ENCODE results near the gene SVOPL. TPM values are rescaled to one million over a fixed set of nuclear protein-coding genes. Genes with fewer than 3 reads are reported as not detected.

The SVOPL gene
- total RNA-seq, 2 donors from 2014 or later = not detected

DNA sequence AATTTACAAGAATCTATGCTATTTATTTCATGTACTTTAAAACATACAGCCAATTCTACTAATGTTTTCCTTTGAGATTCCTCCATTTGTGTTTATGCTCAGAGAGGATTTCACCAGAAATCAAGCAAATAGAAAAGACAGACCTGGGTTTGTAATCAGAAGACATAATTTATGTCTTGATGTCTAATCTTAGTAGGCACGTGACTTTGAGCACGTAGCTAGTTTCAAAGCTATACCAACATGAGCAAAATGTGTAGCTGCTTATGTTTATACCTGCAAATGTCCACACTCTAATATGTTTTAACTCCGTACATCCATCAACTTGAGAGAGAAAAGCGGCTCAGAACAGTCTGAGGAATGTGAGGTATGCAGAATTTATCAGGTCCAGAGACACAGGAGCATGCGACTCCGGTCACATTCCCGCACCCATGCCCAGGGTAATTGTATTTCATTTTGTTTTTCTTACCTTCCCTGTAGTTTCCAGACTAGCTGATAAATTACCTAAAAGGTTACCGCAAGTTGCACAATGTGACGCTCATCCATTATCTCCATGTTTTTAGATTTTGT, 40.0 kb downstream of the SVOPL start:
- Histone ChIP-seq H3K4me1 (peaks cover 3% of the 10 kb centered on the region), H3K27me3 (no peaks in the 10 kb centered on the region), H3K4me3 (no peak overlapping the region), H3K36me3 (replicated peaks in 1 of 2; ENCODE audit: insufficient read depth in 1 of 2, low read depth in 2 of 2) (no peaks in the 10 kb centered on the region), H3K9me3 (no peaks in the 10 kb centered on the region), H3K27ac (no peak overlapping the region)
- ATAC-seq (no peak), DNase-seq (no peak)
- TF ChIP-seq, protein P1, sequence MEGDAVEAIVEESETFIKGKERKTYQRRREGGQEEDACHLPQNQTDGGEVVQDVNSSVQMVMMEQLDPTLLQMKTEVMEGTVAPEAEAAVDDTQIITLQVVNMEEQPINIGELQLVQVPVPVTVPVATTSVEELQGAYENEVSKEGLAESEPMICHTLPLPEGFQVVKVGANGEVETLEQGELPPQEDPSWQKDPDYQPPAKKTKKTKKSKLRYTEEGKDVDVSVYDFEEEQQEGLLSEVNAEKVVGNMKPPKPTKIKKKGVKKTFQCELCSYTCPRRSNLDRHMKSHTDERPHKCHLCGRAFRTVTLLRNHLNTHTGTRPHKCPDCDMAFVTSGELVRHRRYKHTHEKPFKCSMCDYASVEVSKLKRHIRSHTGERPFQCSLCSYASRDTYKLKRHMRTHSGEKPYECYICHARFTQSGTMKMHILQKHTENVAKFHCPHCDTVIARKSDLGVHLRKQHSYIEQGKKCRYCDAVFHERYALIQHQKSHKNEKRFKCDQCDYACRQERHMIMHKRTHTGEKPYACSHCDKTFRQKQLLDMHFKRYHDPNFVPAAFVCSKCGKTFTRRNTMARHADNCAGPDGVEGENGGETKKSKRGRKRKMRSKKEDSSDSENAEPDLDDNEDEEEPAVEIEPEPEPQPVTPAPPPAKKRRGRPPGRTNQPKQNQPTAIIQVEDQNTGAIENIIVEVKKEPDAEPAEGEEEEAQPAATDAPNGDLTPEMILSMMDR (IDR thresholded peaks at IDR 0.05) = no peak
- TF ChIP-seq POLR2A (IDR thresholded peaks at IDR 0.05) = no peak
- WGBS, 2 donors = 56 to 66% methylated on average over 9 of the region's 9 CpGs
- intact Hi-C loops (cut with DNase I) = no loop called here

DNA sequence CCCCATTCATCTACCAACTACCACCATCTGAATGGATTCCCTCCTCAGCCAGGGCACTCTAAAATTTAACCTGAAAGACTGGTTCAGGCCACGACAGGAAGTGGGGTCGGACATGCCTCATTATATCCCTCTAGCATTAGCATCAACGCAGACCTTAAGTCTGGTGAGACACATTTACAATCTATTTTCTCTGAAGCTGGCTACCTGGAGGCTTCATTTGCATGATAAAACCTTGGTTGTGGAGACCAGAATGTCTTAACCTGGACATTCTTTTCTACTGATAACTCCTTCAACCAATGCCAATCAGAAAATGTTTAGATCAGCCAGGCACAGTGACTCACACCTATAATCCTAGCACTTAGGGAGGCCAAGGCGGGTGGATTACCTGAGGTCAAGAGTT, 42.3 kb downstream of the SVOPL start:
- ATAC-seq = no peak
- 94 to 95% methylated on average over 4 of the region's 4 CpGs for WGBS, 2 donors

GRCh38 chr7:138657854-138658386, 43.2 kb downstream of the SVOPL start:
- Histone ChIP-seq H3K4me1 (no peaks in the 10 kb centered on the region), H3K27me3 (no peaks in the 10 kb centered on the region), H3K27ac (no peak overlapping the region), H3K4me3 (no peak overlapping the region), H3K36me3 (replicated peaks in 1 of 2; ENCODE audit: insufficient read depth in 1 of 2, low read depth in 2 of 2) (no peaks in the 10 kb centered on the region), H3K9me3 (no peaks in the 10 kb centered on the region)
- intact Hi-C loops (cut with DNase I) = no loop called here
- no peak for DNase-seq
- TF ChIP-seq, protein P1 (IDR thresholded peaks at IDR 0.05) = no peak
- 87 to 100% methylated on average over 4 of the region's 4 CpGs for WGBS, 2 donors
- ATAC-seq = no peak

More for the DNA sequence above, 42.3 kb downstream of the SVOPL start:
- Histone ChIP-seq H3K9me3 (no peaks in the 10 kb centered on the region), H3K4me3 (no peak overlapping the region), H3K27me3 (no peaks in the 10 kb centered on the region), H3K27ac (no peak overlapping the region), H3K4me1 (no peaks in the 10 kb centered on the region), H3K36me3 (replicated peaks in 1 of 2; ENCODE audit: insufficient read depth in 1 of 2, low read depth in 2 of 2) (no peaks in the 10 kb centered on the region)
- intact Hi-C loops (cut with DNase I) = no loop called here
- DNase-seq = no peak
- TF ChIP-seq, protein P1 (IDR thresholded peaks at IDR 0.05) = no peak
- no peak for TF ChIP-seq POLR2A (IDR thresholded peaks at IDR 0.05)

GRCh38 chr7:138656952-138657351, 44.2 kb downstream of the SVOPL start:
- 91 to 98% methylated on average over 2 of the region's 2 CpGs for WGBS, 2 donors

More at GRCh38 chr7:138656952-138657351, 44.2 kb downstream of the SVOPL start:
- no peak overlapping the region for H3K27ac ChIP-seq
- no peaks in the 10 kb centered on the region for H3K36me3 ChIP-seq (replicated peaks in 1 of 2; ENCODE audit: insufficient read depth in 1 of 2, low read depth in 2 of 2)
- H3K9me3 ChIP-seq = no peaks in the 10 kb centered on the region
- H3K4me3 ChIP-seq = no peak overlapping the region
- no peaks in the 10 kb centered on the region for H3K4me1 ChIP-seq
- no peak for TF ChIP-seq POLR2A (IDR thresholded peaks at IDR 0.05)
- TF ChIP-seq, protein P1 (IDR thresholded peaks at IDR 0.05) = no peak
- DNase-seq (no peak), ATAC-seq (no peak)
- H3K27me3 ChIP-seq = no peaks in the 10 kb centered on the region
- intact Hi-C loops (cut with DNase I) = no loop called here
